ENCODE measurements around the gene SMIM13.

The SMIM13 gene

GRCh38 chr6:11093626-11094410 lies at the start of gene SMIM13:
Gene SMIM13, plus strand, starts transcription at chr6:11093834. Its CDS starts 480 bp downstream, at chr6:11094314.
- DNase-seq = peak; percentile 95

GRCh38 chr6:11043961-11044711 lies 49.5 kb upstream of the SMIM13 start, which contains the start of gene ELOVL2:
Gene ELOVL2, minus strand, starts transcription at chr6:11044305. Its CDS starts 75 bp downstream, at chr6:11044230.
- no peak for DNase-seq

DNA sequence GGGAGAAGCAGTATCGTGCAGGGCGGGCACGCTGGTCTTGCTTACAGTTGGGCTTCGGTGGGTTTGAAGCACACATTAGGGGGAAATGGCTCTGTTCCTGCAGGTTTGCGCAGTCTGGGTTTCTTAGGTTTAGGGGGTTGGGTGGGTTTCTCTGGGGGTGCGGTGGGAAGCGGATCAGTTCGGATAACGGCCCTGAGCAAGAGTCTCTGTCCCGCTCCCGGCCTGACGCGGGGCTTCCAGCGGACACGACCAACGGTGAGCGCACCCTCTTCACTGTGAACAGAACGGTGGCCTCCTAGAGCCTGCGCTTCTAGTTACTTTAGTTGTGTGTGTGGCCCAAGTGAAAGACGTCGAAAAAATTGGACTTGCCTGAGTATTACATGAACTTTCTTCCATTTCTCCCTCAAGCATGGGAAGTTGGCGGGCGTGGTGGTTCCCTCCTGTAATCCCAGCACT lies 48.9 kb upstream of the SMIM13 start:
- DNase-seq = no peak

- DNase-seq = no peak
Observed at GRCh38 chr6:11050731-11051130, 42.9 kb upstream of the SMIM13 start.

- DNase-seq = no peak
Observed at GRCh38 chr6:11053307-11053706, 40.3 kb upstream of the SMIM13 start.

- DNase-seq = no peak
Observed at GRCh38 chr6:11054722-11055121, 38.9 kb upstream of the SMIM13 start.

- no peak for DNase-seq
Observed at GRCh38 chr6:11055127-11055627, 38.5 kb upstream of the SMIM13 start.

- DNase-seq = no peak
Observed at GRCh38 chr6:11056871-11057270, 36.8 kb upstream of the SMIM13 start.

DNA sequence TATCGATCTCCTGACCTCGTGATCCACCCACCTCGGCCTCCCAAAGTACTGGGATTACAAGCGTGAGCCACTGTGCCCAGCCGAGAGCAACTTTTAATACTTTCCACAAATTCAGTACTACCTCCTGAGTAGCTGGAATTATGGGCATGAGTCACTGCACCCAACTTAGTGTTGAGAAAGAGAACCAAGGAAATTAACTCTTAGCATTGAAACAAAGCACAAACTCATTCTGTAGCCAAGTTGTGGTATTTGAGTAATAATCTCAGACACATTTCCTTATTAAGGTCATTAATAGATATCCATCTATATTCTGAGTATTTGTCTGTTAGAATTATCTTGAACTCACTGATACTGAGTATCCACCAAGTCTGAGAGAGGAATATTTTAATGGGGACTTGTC lies 35.2 kb upstream of the SMIM13 start:
- DNase-seq = no peak

GRCh38 chr6:11062083-11062482 lies 31.6 kb upstream of the SMIM13 start:
- DNase-seq = no peak

DNA sequence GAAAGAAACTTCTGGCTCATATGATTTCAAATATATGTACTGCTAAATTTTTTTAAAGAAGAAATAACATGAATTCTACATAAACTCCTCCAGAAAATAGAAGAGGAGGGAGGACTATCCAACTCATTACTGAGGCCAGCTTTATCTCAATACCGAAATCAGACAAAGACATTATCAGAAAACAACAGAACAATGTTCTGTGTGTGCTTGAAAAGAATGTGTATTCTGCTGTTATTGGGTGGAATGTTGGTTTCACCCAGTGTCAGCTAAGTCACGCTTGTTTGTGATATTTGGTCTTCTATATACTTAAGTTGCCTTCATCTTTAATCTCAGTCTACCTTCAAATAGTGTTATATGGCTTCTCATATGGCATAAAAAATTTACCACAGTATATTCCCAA lies 30.9 kb upstream of the SMIM13 start:
- no peak for DNase-seq

GRCh38 chr6:11064836-11065235 lies 28.8 kb upstream of the SMIM13 start:
- DNase-seq = no peak

DNA sequence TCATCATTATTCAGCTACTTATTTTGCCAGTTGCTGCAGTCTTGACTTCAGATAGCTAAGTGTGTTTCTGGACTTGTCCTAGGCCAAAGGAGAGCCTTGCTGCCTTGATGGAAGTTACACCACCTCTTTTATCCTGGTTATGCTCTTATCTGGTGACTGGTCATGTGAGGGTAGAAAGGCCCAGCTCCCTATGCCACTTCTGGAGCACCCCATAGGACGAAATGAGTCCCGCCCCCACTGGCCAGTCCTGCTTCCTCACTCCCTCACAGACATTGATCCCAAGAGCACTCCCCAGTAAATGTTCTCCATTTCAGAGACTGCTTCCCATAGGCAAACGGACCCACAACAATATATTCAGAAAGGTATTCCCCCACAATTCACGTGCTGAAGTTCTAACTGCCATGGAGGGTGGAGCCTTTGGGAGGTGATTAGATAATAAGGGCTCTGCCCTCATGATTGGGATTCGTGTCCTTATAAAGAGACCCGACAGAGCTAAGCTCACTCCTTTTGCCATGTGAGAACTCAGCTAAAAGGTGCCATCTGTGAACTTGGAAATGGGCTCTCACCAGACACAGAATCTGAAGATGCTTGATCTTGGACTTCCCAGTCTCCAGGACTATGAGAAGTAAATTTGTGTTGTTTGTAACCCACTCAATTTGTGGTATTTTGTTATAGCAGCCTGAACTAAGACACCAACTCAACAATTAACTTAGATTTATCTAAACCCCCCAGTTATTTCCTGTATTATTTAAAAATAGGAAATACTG lies 28.0 kb upstream of the SMIM13 start:
- no peak for DNase-seq

DNA sequence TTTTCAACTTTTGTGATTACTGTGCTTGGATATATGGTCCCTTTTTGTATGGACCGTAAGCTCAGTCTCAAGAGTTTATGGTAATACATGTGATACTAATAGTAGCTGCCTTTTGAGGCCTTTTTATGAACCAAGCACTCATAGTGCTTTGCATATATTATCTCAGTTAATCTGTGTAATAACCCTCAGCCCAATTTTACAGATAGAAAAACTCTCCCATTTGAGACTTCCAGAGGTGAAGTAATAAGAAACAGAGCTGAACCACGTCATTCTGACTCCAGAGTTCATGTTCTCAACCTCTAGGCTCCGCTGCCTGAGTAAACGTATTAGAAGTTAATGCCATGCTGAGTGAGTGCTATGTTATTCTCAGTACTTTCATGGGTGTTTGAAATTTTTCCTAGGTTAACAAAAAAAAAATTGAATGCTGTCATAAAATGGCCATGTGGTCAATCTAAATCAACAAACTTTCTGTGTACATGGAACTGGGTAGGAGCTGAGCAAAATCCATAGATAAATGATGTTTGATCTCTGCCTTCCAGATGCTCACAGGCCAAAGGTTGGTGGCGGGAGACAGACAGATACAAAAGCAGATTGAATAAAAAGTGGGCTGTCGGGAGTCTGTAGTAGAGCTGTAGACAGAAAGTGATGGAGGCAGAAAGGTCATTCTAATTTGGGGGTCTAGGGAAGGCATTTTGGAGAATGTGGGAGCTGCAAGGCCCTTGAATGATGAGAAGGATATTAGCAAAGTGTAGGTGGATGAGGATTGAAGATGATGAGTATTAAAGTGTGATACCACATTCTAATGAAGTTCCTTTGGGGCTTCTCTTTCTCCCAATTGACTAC lies 26.9 kb upstream of the SMIM13 start:
- no peak for DNase-seq

DNA sequence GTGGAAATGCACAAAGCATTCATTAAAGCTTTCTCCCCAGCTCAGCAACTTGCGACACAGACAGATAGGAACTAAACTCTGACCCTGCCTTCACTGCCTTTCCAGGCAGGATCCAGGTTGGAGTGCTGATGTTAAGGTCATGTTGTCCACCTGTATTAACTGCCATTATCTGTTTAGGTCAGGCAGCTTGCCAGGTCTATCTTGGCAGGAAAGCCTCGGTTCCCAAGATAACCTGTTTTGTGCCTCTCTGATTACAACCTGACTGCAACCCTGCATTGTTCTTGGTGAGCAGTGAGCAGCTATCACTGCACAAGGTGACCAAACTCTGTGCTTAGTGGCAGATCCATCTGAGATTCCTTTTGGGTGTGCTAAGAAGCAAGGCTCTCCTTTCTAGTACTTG lies 26.3 kb upstream of the SMIM13 start:
- no peak for DNase-seq

DNA sequence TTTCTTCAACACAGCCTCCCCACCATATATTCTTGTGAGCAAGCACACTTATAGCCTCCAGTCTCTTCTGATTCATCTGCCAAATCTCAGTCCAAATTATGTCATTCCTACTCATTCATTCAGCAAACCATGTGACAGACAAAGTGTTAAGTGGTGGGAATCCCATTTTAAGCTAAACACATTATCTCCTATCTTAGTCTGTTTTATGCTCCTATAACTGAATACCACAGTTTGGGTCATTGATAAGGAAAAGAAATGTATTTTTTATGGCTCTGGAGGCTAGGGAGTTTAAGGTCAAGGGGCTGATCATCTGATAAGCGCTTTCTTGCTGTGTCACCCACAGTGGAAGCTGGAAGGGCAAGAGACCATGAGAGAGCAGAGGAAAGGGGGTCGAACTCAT lies 23.9 kb upstream of the SMIM13 start:
- no peak for DNase-seq

DNA sequence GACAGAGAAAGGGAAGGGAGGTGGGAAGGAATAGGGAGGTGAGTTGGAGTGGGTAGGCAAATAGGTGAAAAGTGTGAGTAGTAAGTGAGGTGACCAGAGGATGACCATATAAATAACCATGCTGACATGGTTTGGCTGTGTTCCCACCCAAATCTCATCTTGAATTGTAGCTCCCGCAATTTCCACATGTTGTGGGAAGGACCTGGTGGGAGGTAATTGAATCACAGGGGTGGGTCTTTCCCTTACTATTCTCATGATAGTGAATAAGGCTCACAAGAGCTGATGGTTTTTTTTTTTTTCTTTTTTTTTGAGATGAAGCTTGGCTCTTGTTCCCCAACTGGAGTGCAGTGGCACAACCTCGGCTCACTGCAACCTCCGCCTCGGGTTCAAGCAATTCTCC lies 21.5 kb upstream of the SMIM13 start:
- DNase-seq = no peak

DNA sequence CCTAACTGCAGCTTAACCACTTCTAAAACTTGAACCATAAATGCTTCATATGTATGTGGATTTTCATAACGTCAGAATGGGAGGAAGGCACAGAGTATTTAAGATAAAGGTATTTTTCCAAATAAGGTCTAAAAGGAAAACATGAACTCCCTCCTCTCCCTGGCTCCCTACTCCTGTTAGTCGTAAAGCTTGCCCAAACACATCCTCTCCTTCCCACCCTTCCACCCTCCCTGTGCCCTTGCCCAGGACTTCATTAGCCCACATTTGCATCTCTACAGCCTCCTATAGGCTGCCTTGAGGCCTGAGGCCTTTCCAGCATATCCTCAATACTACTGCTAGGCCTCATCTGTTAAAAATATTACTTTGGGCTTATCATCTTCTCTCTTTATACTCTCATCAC lies 17.1 kb upstream of the SMIM13 start:
- no peak for DNase-seq

DNA sequence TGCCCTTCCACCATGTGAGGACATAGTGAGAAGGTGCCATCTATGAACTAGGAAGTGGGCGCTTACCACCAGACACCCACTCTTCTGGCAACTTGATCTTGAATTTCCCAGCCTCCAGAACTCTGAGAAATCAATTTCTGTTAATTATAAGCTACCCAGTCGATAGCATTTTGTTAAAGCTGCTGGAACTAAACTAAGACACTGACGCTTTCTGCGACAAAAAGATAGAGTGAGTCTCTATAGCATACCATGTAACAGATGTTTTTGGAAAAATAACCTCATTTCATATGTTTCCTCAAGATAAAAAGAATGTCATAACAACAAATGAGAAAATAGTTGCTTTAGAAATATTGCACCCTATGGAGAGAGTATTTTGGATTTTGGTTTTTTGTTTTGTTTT lies 15.4 kb upstream of the SMIM13 start:
- DNase-seq = no peak

- no peak for DNase-seq
Observed at GRCh38 chr6:11080296-11080695, 13.3 kb upstream of the SMIM13 start.

DNA sequence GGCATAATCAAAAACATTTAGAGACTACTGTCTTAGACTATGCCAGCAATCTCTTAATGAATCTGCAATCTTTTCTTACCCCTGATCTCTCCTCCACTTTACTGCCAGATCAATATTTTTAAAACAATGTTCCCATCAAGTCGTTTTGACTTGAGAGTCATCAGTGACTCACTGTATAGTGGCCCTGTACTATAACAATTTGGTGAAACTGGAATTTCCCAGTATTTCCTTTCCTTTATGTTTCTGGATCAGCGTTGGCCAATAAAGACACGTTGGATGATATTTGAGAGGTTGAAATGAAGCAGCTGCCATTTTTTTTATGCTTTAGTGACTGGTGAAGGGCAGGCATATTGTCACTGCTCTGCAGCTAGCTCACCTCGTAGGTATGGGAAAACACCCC lies 10.1 kb upstream of the SMIM13 start:
- no peak for DNase-seq

- no peak for DNase-seq
Observed at GRCh38 chr6:11083956-11084355, 9.7 kb upstream of the SMIM13 start.

Measured in GDM1 (cell line).